H1 (cell line): Measurements from ENCODE around the gene HRH4. TPM values are rescaled to one million over a fixed set of nuclear protein-coding genes. Genes with fewer than 3 reads are reported as not detected.

Source experiments
- CTCF ChIA-PET: fragments of 300-600 bp; sonication (Branson Sonifier 250); formaldehyde crosslinking; loops from one replicate; lab custom pipeline; 2021; ENCODE audit not compliant: partially characterized antibody; lab: Charles Lee
- POLR2A ChIA-PET: fragments of 300-600 bp; sonication (Branson Sonifier 250); formaldehyde crosslinking; loops from one replicate; lab custom pipeline; 2021; ENCODE audit warnings: inconsistent platforms; ENCODE audit not compliant: partially characterized antibody; lab: Charles Lee
- DNase-seq, 2 experiments: peaks; one replicate each; pipeline versions ENCODE4 v3.0.0 to v3.0.0-alpha.2; 2010 to 2022; ENCODE audit warnings: low spot score in 2 of 2, low read depth in 1 of 2, mixed read lengths in 1 of 2
- FAIRE-seq: peaks from 2 replicates; lab custom pipeline; 2011; peaks lifted over from hg19 to GRCh38; lab: Jason Lieb, UNC
- H2AFZ ChIP-seq: 2 replicates; pipeline ENCODE4 v1.8.1; 2012; ENCODE audit warnings: low read length, inconsistent platforms
- H2AK5ac ChIP-seq: 2 replicates; pipeline ENCODE4 v1.6.1; 2013; ENCODE audit warnings: low read depth, low read length
- H2BK120ac ChIP-seq: replicated peaks from 2 replicates; pipeline ENCODE3; 2013; ENCODE audit warnings: low read depth, low read length, inconsistent platforms
- H2BK12ac ChIP-seq: 2 replicates; pipeline ENCODE4 v1.6.1; 2013; ENCODE audit warnings: low read depth, low read length
- H2BK15ac ChIP-seq: 2 replicates; pipeline ENCODE4 v1.6.1; 2013; ENCODE audit warnings: low read length
- H2BK20ac ChIP-seq: 2 replicates; pipeline ENCODE4 v1.6.1; 2013; ENCODE audit warnings: low read length
- H2BK5ac ChIP-seq: 2 replicates; pipeline ENCODE4 v1.6.1; 2013; ENCODE audit warnings: low read depth, low read length
- H3K14ac ChIP-seq: 2 replicates; pipeline ENCODE4 v1.6.1; 2013; ENCODE audit warnings: inconsistent platforms; ENCODE audit not compliant: insufficient read length
- H3K18ac ChIP-seq: 2 replicates; pipeline ENCODE4 v1.6.1; 2013; ENCODE audit warnings: low read length; ENCODE audit errors: extremely low read depth
- H3K23ac ChIP-seq: 2 replicates; pipeline ENCODE4 v1.6.1; 2013; ENCODE audit warnings: inconsistent platforms; ENCODE audit not compliant: insufficient read length
- H3K23me2 ChIP-seq: 2 replicates; pipeline ENCODE4 v1.6.1; 2013; ENCODE audit warnings: low read depth, low read length
- H3K27ac ChIP-seq: 2 replicates; pipeline ENCODE4 v1.6.1; 2011; ENCODE audit warnings: low read depth, low read length, inconsistent platforms
- H3K27me3 ChIP-seq, 4 experiments: replicated peaks in 1 of 4; 1 replicate in 1 of 4; 2 replicates in 3 of 4; pipeline versions ENCODE4 v1.6.1 to v1.8.1; 2011 to 2013; ENCODE audit warnings: low read length in 3 of 4, mild to moderate bottlenecking in 3 of 4, inconsistent platforms in 2 of 4, mixed read lengths in 2 of 4, moderate library complexity in 1 of 4; ENCODE audit not compliant: control insufficient read depth in 3 of 4, insufficient read depth in 3 of 4; ENCODE audit errors: extremely low read depth in 1 of 4
- H3K36me3 ChIP-seq, 4 experiments: 2 replicates each; pipeline versions ENCODE4 v1.6.1 to v1.8.1; 2011 to 2013; ENCODE audit warnings: mild to moderate bottlenecking in 4 of 4, low read length in 3 of 4, moderate library complexity in 2 of 4, control low read depth in 1 of 4, inconsistent platforms in 1 of 4; ENCODE audit not compliant: insufficient read depth in 4 of 4, control insufficient read depth in 2 of 4
- H3K4ac ChIP-seq: replicated peaks from 2 replicates; pipeline ENCODE3; 2013; ENCODE audit warnings: low read length, low read depth, mixed read lengths, inconsistent platforms; ENCODE audit not compliant: insufficient read length
- H3K4me1 ChIP-seq, 4 experiments: replicated peaks in 1 of 4; 1 replicate in 1 of 4; 2 replicates in 3 of 4; pipeline versions ENCODE4 v1.6.1 to v1.8.1; 2011 to 2013; ENCODE audit warnings: low read length in 3 of 4, inconsistent platforms in 2 of 4, mixed read lengths in 1 of 4; ENCODE audit not compliant: insufficient read depth in 4 of 4, control insufficient read depth in 3 of 4
- H3K4me2 ChIP-seq, 2 experiments: 2 replicates each; pipeline versions ENCODE4 v1.6.1 to v1.8.1; 2011 to 2013; ENCODE audit warnings: low read depth in 2 of 2, low read length in 2 of 2, control low read depth in 1 of 2, inconsistent platforms in 1 of 2, mild to moderate bottlenecking in 1 of 2; ENCODE audit not compliant: insufficient read depth in 1 of 2
- H3K4me3 ChIP-seq, 4 experiments: fragments of 200-600, 300-600 bp in 1 of 4; sonication (generic), shearing (Covaris generic), sonication (Bioruptor Twin) in 1 of 4; 2 replicates each; pipeline versions ENCODE4 v1.5.1 to v1.8.1; 2011 to 2016; ENCODE audit warnings: low read length in 4 of 4, low read depth in 3 of 4, control low read depth in 2 of 4, inconsistent platforms in 2 of 4, mild to moderate bottlenecking in 2 of 4, mixed read lengths in 1 of 4, moderate library complexity in 1 of 4; ENCODE audit not compliant: insufficient read depth in 2 of 4; ENCODE audit errors: extremely low read depth in 1 of 4
- H3K56ac ChIP-seq: replicated peaks from 2 replicates; pipeline ENCODE3; 2013; ENCODE audit warnings: low read depth, mild to moderate bottlenecking, mixed read lengths, low read length, inconsistent platforms; ENCODE audit not compliant: insufficient read length
- H3K79me1 ChIP-seq: 2 replicates; pipeline ENCODE4 v1.6.1; 2013; ENCODE audit warnings: low read depth, low read length, control low read depth
- H3K79me2 ChIP-seq, 2 experiments: 2 replicates each; pipeline versions ENCODE4 v1.6.1 to v1.8.1; 2012 to 2013; ENCODE audit warnings: low read length in 2 of 2, mild to moderate bottlenecking in 2 of 2, inconsistent platforms in 1 of 2; ENCODE audit not compliant: insufficient read depth in 2 of 2, control insufficient read depth in 1 of 2
- H3K9ac ChIP-seq, 4 experiments: replicated peaks in 1 of 4; 1 replicate in 1 of 4; 2 replicates in 3 of 4; pipeline versions ENCODE4 v1.6.1 to v1.8.1; 2011 to 2013; ENCODE audit warnings: low read depth in 3 of 4, low read length in 3 of 4, control low read depth in 2 of 4, mild to moderate bottlenecking in 2 of 4, moderate library complexity in 2 of 4, inconsistent platforms in 1 of 4; ENCODE audit errors: extremely low read depth in 1 of 4
- H3K9me3 ChIP-seq, 2 experiments: 2 replicates each; pipeline versions ENCODE4 v1.6.1 to v1.8.1; 2012 to 2013; ENCODE audit warnings: mild to moderate bottlenecking in 2 of 2, moderate library complexity in 2 of 2, control low read depth in 1 of 2, inconsistent platforms in 1 of 2, low read depth in 1 of 2, low read length in 1 of 2, mixed read lengths in 1 of 2; ENCODE audit not compliant: insufficient read depth in 2 of 2
- H4K20me1 ChIP-seq, 2 experiments: replicated peaks in 1 of 2; 2 replicates each; pipeline versions ENCODE3 to v1.8.1; 2011 to 2013; ENCODE audit warnings: inconsistent platforms in 2 of 2, low read length in 2 of 2, mild to moderate bottlenecking in 1 of 2; ENCODE audit not compliant: insufficient read depth in 2 of 2, control insufficient read depth in 1 of 2
- H4K5ac ChIP-seq: 2 replicates; pipeline ENCODE4 v1.6.1; 2013; ENCODE audit warnings: low read length, low read depth, mixed read lengths, inconsistent platforms; ENCODE audit not compliant: insufficient read length
- H4K8ac ChIP-seq: 2 replicates; pipeline ENCODE4 v1.8.0; 2013; ENCODE audit warnings: mild to moderate bottlenecking, moderate library complexity, low read length, inconsistent platforms; ENCODE audit not compliant: insufficient read depth; ENCODE audit errors: extremely low read depth
- H4K91ac ChIP-seq: replicated peaks from 2 replicates; pipeline ENCODE3; 2013; ENCODE audit warnings: low read length, mixed read lengths, inconsistent platforms; ENCODE audit not compliant: insufficient read length
- ASH2L ChIP-seq: fragments of 200-600, 300-600 bp; sonication (generic); IDR thresholded peaks from one replicate; pipeline ENCODE4 v1.7.1; 2017; ENCODE audit warnings: low read length
- BRCA1 ChIP-seq: IDR thresholded peaks from 2 replicates; pipeline ENCODE4 v1.6.1; 2012; ENCODE audit warnings: low read depth, low read length, improper control_type of control experiment
- CBX5 ChIP-seq: fragments of 300-800, 300-1000 bp; sonication (generic); IDR thresholded peaks from 2 replicates; pipeline ENCODE4 v1.7.1; 2016; ENCODE audit warnings: antibody characterized with exemption, low read length, low read depth
- CHD1 ChIP-seq: IDR thresholded peaks from 2 replicates; pipeline ENCODE4 v1.6.1; 2012; ENCODE audit warnings: low read depth, low read length, improper control_type of control experiment
- CREB1 ChIP-seq: IDR thresholded peaks from 2 replicates; pipeline ENCODE4 v1.6.1; 2012; ENCODE audit warnings: inconsistent platforms
- HDAC6 ChIP-seq: IDR thresholded peaks from one replicate; pipeline ENCODE4 v1.7.1; 2012; ENCODE audit warnings: low read depth, mild to moderate bottlenecking, inconsistent platforms, low read length, moderate library complexity
- RAD21 ChIP-seq, 2 experiments: IDR thresholded peaks in 1 of 2; conservative IDR thresholded peaks in 1 of 2; 2 replicates each; pipeline ENCODE4 v1.6.1; 2011; ENCODE audit warnings: low read depth in 2 of 2, low read length in 2 of 2, improper control_type of control experiment in 1 of 2, inconsistent platforms in 1 of 2, mild to moderate bottlenecking in 1 of 2, moderate library complexity in 1 of 2
- RXRA ChIP-seq: IDR thresholded peaks from 2 replicates; pipeline ENCODE4 v1.6.1; 2011; ENCODE audit warnings: low read depth, mild to moderate bottlenecking, low read length, moderate library complexity; ENCODE audit not compliant: insufficient read depth
- SIRT6 ChIP-seq: IDR thresholded peaks from one replicate; pipeline ENCODE4 v1.7.1; 2012; ENCODE audit warnings: low read length, inconsistent platforms
- SP1 ChIP-seq: IDR thresholded peaks from 2 replicates; pipeline ENCODE4 v1.6.1; 2011; ENCODE audit warnings: low read depth, low read length
- SP4 ChIP-seq: IDR thresholded peaks from 2 replicates; pipeline ENCODE4 v1.6.1; 2012; ENCODE audit warnings: low read length, inconsistent platforms
- SRF ChIP-seq: IDR thresholded peaks from 2 replicates; pipeline ENCODE4 v1.6.1; 2011; ENCODE audit warnings: mild to moderate bottlenecking, low read depth, low read length, moderate library complexity
- TBP ChIP-seq: IDR thresholded peaks from 2 replicates; pipeline ENCODE4 v1.6.1; 2011; ENCODE audit warnings: low read depth, low read length, improper control_type of control experiment
- TEAD4 ChIP-seq: IDR thresholded peaks from 2 replicates; pipeline ENCODE4 v1.6.1; 2012; ENCODE audit warnings: low read depth, low read length, inconsistent platforms, mixed read lengths
- YY1 ChIP-seq: IDR thresholded peaks from 2 replicates; pipeline ENCODE4 v1.6.1; 2011; ENCODE audit warnings: low read depth, mild to moderate bottlenecking, low read length
- WGBS, 2 experiments: shearing (Covaris generic) in 1 of 2; methylation state at CpG; one replicate each; pipeline versions ENCODE4 v1.1.6 to v1.1.7; 2013 to 2015; ENCODE audit warnings: low lambda C conversion rate in 2 of 2, mixed read lengths in 2 of 2, inconsistent platforms in 1 of 2, low coverage in 1 of 2, missing lambda C conversion rate in 1 of 2; ENCODE audit not compliant: insufficient replicate concordance in 2 of 2, insufficient coverage in 1 of 2, insufficient read length in 1 of 2; ENCODE audit errors: extremely low coverage in 1 of 2, missing lambda C conversion rate in 1 of 2; 5-methylcytosine and 5-hydroxymethylcytosine counted together
- polyA plus RNA-seq, 7 experiments: library from polyadenylated mRNA; depleted of rRNA in 3 of 7; stranded (reverse) in 5 of 7; unstranded in 2 of 7; fragments of >200 nt in 5 of 7; fragments of 200-250 nt in 2 of 7; gene quantifications; 1 replicate in 5 of 7; 2 replicates in 1 of 7; 4 replicates in 1 of 7; pipeline versions ENCODE4 v1.2.1 to v1.2.3, GENCODE V29; 2011 to 2013; ENCODE audit warnings: missing spikeins in 2 of 7, mixed read lengths in 2 of 7
- total RNA-seq: library from RNA; stranded (reverse); fragmentation: NEBNext Ultra II Directional; extraction: Animal tissue kit (Norgen Biotek cat#: 25700); gene quantifications from 2 replicates; pipeline ENCODE4 v1.2.1, GENCODE V29; 2021
- TF ChIP-seq, protein P1 (sequence below): IDR thresholded peaks from 2 replicates; pipeline ENCODE4 v1.6.1; 2011; ENCODE audit warnings: low read length, improper control_type of control experiment

The HRH4 gene
- total and polyA plus RNA-seq, 2 of the 8 experiments (the other 6 are each of a cell fraction or from before 2014, with no cell fraction given) = 0.03 TPM; not detected in 1

DNA sequence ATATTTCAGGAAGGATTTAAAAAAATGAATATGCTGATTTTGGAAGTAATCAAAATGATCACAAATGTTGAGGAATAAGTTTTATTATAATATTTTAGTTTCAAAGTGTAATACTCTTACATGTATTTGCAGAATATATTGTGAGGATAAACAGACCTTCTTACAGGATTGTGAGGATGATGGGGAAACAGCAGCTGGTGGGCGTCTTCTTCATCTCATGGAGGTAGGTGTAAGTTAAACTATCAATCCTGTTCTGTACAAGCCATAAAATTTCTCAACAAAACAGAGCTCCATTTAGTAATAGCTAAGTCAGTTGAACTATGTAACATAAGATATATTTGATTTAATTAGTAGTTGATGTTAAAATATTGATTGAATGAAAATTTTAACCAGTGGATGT lies 12.5 kb upstream of the HRH4 start:
- DNase-seq (no peak), FAIRE-seq (no peak)
- Histone ChIP-seq H4K20me1 (peaks cover 0 to 2% of the 10 kb centered on the region in 2 experiments), H3K4me2 (no peak overlapping the region), H4K91ac (no peak overlapping the region), H2BK15ac (no peak overlapping the region), H2BK5ac (no peak overlapping the region), H3K79me2 (no peaks in the 10 kb centered on the region), H3K4me1 (no peaks in the 10 kb centered on the region), H3K23me2 (no peaks in the 10 kb centered on the region), H3K36me3 (peaks cover 4 to 71% (median 33%) of the 10 kb centered on the region in 4 experiments), H2AK5ac (no peak overlapping the region), H3K27ac (no peak overlapping the region), H3K9ac (no peak overlapping the region), H2AFZ (no peak overlapping the region), H3K4me3 (no peak overlapping the region), H3K23ac (no peak overlapping the region), H3K56ac (no peak overlapping the region), H2BK120ac (no peak overlapping the region), H3K79me1 (no peaks in the 10 kb centered on the region), H3K27me3 (no peaks in the 10 kb centered on the region), H3K14ac (no peak overlapping the region), H3K9me3 (no peaks in the 10 kb centered on the region), H2BK12ac (no peak overlapping the region), H3K4ac (no peak overlapping the region), H4K8ac (no peak overlapping the region), H3K18ac (no peak overlapping the region), H4K5ac (no peak overlapping the region), H2BK20ac (no peak overlapping the region)
- TF ChIP-seq RAD21 (IDR thresholded peaks at IDR 0.05 in 1 of 2, conservative IDR thresholded peaks at IDR 0.05 in 1 of 2; ENCODE audit: low read depth in 2 of 2, low read length in 2 of 2) (no peak), SIRT6 (no peak), SRF (no peak), HDAC6 (no peak), CHD1 (no peak), TEAD4 (no peak), BRCA1 (no peak), ASH2L (no peak), SP4 (no peak), CREB1 (no peak), CBX5 (no peak), RXRA (no peak), SP1 (no peak), TBP (no peak), YY1 (no peak)
- TF ChIP-seq, protein P1, sequence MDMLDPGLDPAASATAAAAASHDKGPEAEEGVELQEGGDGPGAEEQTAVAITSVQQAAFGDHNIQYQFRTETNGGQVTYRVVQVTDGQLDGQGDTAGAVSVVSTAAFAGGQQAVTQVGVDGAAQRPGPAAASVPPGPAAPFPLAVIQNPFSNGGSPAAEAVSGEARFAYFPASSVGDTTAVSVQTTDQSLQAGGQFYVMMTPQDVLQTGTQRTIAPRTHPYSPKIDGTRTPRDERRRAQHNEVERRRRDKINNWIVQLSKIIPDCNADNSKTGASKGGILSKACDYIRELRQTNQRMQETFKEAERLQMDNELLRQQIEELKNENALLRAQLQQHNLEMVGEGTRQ = no peak
- ChIA-PET POLR2A (no interaction called here), CTCF (interaction anchor here (1.2 kb wide), 1 partner anchor 55 kb away, joined by 3 read pairs; no protein-coding TSS in a partner anchor)
- 71% methylated on average over 1 of the region's 1 CpG; no CpG with 5 or more reads in 1 of the 2 experiments for WGBS, 2 experiments
